Fibroblast of peridontal ligament (primary cell): Measurements from ENCODE around the gene FIGNL2.
"Not testable (repeated sequence)": the region's sequence is repeated elsewhere in the genome, so short reads cannot be mapped to it uniquely, and the experiment has no call there.

Experiments used
- DNase-seq: peaks from one replicate; pipeline ENCODE4 v3.0.0-alpha.2; 2010; ENCODE audit errors: extremely low read depth

Gene FIGNL2

DNA sequence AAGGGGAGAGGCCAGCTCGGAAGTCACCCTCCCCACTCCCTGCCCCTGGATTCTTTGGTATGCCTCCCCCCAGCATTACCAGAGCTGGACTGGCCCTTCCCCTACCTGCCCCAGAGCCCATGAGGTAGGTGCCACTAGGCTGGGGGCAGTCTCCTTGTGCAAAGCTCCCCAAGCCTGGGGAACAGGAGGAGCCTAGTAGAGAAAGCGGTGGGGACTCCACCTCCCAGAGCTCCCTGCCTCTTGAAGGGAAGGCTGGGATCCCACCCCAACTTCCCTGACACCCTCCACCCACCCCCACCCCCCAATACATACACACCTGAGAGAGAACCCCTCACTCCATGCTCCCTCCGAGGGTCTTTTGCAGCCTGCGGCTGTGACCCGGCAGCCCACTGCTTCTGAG lies 30.4 kb downstream of the FIGNL2 start:
- no peak for DNase-seq

DNA sequence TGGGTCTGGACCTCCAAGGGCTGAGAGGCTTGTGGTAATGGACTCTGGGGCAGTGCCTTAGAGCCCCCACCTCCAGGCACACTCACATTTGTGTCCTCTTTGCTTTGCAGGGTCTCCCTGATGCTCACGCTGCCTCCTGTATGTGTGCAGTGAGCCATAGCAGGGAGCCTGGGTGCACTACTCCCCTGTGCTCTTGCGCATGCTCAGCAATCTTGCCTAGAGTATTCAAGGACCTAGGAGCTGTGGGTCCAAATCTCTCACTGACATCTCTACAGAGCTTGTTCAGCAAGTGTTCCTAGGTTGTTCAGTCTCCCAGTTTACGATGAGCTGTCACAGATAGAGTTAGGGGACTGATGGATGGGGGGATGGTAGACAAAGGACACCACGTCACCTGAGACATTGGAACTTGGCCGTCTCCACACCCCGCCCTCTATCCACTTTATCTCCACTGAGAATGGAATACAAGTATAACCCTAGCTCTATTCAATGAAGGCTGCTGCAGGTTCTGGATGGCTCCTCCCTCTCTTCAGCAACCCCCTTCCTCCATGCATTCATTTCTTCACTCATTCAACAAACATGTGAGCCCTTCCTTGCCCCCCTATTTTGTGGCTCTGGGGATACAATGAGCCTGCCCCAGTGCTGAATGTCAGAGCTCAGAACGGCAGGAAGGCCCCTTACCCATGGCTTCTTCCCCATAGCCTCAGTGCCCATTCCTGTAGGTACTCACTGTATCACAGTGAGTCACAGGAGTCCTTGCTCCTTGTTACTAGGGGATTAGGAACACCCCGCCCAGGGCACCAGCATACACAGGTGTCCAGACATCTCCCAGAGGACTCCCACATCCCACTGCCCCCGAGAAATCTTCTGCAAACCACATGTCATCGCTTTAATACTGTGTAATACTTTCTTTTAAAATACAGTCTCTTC lies 31.2 kb downstream of the FIGNL2 start:
- no peak for DNase-seq

DNA sequence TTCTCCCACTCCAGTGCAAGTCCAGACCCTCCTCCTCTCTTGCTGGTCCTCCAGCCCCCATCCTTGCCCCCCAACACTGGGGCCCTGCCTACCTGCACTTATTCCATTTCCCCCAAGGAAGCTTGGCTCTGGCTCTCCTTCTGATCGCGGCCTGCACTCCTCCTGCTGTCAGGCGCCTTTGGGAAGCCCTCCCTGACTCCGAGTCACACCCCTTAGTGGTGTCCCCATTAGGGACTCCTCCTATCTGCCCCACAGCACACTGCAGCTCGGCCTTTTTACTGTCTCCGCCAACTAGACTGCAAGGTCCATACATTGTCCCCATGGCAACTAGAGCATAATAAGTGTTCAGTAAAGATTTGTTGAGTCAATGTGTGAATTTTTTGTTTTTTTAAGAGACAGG lies 32.9 kb downstream of the FIGNL2 start:
- no peak for DNase-seq

DNA sequence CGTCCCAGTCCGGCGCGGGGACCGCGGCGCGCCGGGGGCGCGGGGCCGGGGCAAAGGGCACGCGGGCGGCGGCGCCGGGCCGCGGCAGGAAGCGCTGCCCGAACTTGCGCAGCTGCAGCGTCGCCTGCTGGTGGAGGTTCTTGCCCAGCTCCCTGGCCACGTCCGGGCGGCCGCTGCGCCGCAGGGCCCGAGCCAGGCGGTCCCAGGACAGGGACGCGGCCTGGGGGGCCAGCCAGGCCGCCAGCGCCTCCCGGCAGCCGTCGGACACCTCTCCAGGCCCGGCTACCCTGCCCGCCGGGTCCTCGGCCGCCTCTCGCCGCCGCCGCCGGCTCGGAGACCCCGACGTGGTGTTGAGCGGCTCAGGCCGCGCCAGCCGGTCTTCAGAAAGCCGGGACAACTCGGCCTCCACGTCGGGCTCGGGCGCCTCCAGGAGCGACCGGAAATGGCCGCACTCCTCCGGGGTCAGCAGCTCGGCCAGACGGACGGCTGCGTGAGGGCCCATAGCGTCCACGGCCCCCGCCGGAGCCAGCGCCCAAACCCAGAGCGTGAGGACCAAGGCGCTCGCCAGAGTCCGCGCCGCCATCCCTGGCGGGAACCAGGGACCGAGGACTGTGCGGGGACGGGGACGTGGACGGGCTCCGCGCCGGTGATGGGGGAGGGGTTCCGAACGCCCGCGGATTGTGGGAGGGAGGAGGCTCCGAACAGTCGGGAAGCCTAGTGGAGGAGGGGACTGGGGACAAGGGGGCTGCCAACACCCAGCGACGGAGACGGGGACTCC lies 34.0 kb downstream of the FIGNL2 start:
- DNase-seq: peak; percentile 73

DNA sequence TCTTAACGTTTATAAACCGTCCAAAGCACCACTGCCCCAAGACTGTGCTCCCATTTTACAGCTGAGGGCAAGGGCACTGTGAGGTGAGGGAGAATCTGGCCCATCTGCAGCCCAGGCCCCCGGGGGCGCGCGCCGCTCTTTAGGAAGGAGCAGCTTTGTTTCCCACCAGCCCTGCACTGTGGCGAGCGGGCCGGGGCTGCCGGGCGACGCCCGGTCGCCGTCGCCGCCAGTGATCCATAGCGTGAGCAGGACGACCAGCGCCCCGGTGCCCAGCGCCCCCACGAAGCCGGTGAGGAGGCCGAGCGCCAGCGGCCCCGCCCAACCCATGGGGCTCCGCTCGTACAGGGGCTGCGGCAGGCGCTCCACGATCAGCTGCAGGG lies 34.6 kb downstream of the FIGNL2 start:
- no peak for DNase-seq

DNA sequence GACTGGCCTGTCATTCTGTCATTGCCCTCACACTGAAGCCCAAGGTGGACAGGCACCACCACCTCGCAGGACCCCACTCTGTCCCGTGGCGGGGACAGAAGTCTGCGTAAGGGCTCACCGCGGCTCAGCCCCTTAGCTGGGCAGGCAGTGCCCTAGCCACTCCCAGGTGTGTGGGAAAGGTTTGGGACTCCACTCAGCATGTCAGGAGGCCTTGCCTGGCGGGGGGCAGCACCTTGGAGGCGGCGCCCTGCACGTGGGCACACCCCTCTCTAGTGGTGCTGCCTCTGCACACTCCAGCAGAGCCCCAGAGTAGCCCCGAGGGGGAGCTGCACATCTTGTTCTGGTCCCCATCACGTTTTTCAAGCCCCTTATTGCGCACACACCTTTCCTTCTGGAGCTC lies 35.6 kb downstream of the FIGNL2 start:
- DNase-seq: no peak

DNA sequence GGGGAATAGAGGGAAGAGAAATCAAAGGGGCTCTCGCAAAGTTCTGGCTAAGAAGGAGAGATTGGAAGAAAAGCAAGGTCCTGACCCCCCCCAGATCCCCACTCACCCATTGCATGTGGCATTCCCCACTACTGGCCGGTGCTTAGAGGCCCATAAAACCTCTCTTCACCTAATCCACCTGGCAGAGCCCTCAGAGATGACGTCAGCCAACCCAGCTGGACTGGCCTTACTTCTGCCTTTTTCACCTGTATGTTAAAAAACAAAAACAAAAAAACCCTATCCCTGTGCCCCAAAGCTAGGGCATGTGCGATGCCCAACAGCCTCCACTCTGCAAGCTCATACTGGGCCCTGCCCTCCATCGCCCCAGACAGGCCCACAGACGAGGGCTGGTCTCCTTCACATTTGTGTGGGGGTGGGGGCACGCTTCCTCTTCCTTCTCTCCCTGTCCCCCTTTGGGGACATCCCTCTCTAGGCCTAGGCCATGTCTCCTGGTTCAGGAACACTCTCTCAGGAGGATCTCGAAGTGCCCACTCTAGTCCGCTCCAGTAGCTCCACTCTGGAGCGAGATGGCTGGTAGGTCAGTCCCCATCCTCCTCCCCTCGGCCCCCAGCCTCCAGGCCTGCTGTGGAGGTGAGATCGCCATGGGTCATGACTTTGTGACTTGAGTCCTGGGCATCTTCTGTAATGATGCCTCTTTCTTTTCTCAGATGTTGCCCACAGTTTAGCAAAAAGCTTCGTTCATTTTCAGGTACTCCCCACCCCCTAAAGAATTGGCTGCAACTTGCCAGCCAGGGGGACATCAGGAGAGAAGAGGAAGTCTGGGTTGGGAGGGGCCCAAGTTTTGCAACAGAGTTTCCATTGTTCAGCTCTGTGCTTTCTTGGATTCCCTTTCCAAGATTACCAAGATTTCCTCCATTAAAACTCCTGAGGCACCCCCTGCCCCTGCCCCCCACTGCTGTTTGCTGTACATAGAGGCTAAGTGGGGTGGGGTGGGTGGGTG lies 37.0 kb downstream of the FIGNL2 start:
- DNase-seq: no peak

DNA sequence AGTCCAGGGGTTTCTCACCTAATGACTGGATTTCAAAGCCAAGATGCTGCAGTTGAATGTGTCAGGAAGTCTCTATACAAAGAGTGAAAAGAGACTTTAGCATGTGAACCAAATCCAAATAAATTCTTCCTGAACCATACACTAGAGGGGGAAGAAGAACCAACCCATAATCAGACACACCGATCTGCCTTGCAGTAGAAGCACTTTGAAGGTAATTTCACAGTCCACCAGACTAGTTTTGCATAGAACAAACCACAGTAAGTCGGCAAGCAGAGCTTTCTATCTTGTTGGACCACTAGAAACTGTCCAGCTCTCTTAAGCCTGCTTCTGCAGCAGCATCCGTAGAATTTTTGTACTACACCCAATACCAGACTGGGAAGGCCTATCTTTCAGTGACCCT lies 39.3 kb downstream of the FIGNL2 start:
- DNase-seq: no peak

DNA sequence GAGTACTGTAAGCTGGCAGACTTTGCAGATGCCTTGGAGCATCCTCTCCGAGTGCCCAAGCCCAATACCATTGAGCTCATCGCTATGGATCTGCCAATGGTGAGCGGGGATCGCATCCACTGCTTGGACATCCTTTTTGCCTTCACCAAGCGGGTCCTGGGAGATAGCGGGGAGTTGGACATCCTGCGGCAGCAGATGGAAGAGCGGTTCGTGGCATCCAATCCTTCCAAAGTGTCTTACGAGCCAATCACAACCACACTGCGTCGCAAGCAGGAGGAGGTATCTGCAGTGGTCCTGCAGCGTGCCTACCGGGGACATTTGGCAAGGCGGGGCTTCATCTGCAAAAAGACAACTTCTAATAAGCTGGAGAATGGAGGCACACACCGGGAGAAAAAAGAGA lies 41.6 kb downstream of the FIGNL2 start:
- DNase-seq: no peak

DNA sequence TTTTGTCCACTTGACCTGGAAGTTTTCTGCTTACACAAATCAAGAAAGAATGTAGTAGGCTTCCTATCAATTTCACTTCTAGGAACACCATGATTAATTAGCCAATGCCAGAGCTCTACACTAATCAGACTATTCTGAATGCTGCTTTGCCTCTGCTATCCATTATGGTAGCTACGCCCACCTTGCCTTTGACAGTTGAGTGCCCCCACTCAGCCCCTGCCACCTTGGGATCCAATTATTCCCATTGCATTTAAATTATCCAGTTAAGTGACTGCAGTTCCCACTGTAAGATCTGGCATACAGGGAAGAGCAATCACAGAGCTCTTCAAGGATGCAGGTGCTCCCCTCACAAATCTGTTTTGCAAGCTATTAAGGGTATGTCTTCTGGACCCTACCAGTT lies 47.5 kb downstream of the FIGNL2 start:
- DNase-seq: no peak

DNA sequence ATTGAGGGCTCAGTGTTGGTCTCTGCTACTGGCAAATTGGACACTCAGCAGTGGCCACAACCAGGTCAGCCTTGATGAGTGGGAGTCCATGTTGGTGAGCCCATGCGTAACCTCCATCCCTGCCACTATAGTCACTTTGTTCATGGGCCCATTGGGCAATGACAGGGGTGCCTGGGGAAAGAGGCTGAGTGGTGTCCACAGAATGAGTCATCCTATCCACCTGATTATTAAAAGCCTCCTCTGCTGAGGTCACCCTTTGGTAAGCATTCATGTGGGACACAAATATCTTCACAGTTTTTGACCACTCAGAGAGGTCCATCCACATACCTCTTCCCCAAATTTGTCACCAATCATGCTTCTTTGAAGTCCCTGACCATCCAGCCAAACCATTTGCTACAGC lies 50.0 kb downstream of the FIGNL2 start:
- no peak for DNase-seq

DNA sequence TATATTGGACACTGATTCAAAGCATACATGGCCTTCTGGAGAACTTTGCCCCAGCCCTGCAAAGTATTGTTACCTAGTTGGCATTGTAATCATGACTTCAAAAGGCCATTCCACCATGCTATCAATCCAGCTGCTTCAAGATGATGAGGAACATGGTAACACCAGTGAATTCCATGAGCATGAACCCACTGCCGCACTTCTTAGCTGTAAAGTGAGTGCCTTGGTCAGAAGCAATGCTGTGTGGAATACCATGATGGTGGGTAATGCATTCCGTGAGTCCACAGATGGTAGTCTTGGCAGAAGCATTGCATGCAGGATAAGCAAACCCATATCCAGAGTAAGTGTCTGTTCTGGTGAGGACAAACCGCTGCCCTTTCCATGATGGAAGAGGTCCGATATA lies 50.5 kb downstream of the FIGNL2 start:
- DNase-seq: not testable (repeated sequence)

DNA sequence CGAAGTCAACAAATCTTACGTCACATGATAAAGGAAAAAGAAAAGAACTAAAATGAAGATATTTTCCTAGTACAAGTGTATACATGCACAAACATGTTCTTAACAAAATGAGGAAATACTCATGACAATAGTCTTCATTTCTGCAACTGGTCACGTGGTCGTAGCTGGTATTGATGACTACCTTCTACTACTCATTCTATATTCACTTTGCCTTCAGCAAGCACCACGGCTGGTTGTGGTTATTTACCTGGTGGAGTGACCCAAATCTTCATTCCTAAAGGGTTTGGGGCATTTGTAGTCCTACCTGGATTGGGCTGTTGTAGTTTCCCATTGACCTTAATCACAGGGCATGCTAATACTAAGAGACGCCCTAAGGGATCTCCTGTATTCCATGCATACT lies 51.2 kb downstream of the FIGNL2 start:
- no peak for DNase-seq

DNA sequence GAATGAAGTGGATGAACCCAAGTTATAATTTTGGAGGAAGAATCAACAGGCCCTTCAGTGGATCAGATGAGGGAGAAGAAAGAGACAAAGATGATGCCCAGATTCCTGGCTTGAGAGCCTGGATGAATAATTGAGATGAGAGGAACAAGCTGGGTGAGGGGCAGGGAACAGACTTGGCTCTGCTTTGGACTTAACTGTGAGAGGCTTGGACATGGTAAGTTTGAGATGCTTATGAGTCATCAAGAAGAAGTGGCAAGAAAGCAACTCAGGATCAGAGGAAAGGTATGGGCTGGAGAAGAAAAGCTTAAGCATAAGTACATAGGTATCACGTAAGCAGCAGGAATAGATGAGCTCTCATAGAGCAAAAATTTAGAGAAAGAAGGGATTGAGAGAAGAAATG lies 55.3 kb downstream of the FIGNL2 start:
- DNase-seq: peak; percentile 44

DNA sequence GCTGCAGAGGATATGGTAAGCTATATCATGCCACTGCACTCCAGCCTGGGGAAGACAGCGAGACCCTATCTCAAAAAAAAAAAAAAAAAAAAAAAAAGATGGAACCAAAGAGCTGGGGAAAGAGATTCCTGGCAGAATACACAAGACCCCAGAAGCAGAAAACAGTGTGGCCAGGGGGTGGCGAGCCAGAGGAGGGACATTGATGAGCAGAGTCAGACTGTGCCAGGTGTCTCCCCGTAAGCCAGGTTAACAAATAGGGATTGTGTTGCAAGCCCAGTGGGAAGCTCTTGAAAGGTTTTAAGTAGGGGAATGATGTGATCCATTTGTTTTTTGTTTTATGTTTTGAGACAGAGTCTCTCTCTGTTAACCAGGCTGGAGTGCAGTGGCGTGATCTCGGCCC lies 56.1 kb downstream of the FIGNL2 start:
- no peak for DNase-seq

DNA sequence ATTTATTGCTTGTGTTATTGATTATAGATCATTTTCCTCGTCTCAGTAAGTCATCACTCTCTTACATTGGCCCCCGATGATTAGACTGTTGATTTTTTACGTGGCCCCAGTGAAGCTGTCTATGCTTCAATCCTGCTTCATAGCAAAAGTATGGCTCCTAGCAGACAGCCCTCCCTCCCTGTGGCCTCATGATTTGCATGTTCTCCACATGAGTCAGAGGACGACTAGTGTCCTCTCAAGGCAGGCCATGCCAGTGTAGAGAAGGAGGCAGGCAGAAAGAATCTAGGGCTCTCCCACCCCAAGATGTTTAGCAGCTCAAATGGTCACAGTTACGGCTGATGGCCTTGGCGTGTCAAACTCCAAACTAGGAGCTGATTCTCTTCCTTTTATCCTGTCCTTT lies 59.6 kb downstream of the FIGNL2 start:
- peak; percentile 63 for DNase-seq

DNA sequence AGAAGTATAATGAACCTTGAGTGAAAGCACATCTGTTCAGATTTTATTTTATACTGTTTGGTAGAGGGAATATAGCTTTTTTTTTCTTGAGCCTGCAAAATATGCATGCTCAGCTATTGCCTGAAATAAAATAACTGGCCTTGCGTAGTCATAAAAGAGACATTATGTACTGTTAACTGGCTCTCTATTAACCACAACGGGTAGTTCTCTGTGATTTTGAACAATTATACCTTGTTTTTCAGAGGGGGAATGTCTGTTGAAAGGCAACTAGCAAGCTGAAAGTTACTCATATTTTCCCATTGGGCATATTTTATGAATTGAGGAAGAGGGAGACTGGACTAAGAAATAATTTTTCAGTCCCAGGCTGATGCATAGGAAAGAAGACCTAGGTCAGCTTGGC lies 62.6 kb downstream of the FIGNL2 start:
- DNase-seq: no peak

DNA sequence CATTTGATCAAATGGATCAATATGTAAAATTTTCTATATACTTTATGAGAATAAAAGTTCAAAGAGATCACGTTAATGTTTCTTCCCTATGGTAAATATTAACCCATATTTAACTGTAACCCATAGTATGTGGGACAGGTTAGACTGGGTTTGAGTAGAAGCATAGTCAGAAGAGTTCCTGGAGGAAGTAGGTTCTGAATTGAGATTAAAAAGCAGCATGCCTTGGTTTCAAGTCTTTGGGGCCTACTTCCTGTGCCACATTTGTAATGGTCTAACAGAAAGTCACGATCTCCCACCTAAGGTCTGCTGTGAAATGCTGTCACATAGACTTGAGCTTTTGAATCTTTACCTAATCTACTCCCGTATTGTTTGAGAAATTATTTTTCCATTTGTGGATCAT lies 63.8 kb downstream of the FIGNL2 start:
- no peak for DNase-seq

DNA sequence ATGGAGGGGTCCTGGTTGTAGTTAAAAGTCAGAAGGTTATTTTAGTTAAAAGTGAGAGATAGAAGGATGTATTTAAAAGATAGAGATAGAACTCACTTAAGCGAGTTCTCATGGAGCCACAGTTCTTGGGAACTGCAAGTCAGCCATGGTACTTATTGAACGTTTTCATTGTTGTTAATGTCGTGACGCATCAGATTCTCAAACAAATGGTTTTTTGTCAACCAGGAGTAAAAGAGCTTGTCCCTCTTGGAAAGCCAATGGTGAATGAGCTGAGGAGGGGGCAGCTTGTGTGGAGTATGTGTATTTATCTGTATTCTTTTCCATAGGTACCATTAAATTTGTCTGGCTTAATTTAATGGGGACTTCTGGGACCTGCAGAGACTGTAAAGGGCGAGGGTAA lies 68.6 kb downstream of the FIGNL2 start:
- DNase-seq: no peak

DNA sequence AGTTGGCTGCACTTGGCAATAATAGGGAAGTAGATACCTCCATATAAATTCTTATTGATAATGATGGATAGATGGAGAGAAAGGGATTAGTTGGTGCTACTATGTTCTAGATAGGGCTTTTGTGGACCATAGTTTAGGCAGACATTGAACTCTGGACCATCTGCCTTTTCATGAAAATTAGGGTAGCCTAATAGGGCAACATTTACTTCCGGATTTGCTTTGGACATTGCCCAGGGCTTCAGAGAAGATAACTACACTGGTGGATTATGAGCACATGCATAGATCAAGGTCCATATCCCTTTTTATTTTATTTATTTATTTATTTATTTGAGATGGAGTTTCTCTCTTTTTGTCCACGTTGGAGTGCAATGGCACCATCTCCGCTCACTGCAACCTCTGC lies 70.5 kb downstream of the FIGNL2 start:
- DNase-seq: no peak

DNA sequence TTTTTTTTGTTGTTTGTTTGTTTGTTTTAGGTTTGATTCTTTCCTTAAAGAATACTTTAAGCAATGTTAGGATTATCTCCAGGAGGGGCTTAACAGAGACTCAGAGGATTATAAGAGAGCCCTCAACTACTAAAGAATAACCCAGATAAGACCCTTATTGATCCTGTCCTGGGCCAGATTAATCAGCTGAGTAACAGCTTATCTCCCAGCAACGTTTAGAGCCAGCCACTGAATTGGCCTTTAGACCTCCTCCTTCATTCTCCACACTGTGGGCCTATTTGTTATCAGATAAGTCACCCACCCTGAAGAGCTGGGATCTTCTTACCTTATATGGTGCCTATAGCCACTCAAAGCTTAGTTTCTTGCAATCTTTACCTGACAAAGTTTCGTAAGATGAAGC lies 71.1 kb downstream of the FIGNL2 start:
- DNase-seq: no peak

DNA sequence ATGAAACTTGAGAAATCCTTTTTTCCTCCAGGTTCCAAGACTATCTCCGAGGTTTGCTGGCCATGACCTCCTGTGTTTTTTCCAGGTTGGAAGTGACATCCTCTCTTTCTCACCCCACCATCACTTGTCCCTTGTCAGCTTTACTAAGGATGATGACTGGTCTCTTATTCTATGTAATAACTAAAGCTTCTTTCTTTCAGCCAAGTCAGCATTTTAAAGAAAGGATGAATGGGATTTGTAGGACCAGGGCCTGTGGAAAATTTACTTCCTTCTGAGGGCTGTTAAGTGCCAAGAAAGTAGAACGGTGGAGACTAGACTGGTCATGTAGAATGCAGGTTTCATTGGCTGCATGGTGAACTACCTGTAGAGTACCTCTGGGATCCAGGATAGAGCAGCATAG lies 73.6 kb downstream of the FIGNL2 start:
- DNase-seq: no peak
